GM12873 (cell line): ENCODE results near the gene MEGF9.

Source experiments
- CTCF ChIP-seq: IDR thresholded peaks from 2 replicates; pipeline ENCODE4 v1.5.1; 2012; ENCODE audit warnings: low read depth, mild to moderate bottlenecking, moderate library complexity, low read length, control low read depth; ENCODE audit not compliant: insufficient read depth; ENCODE audit errors: missing control alignments

The MEGF9 gene

GRCh38 chr9:120580051-120580896 is 134.0 kb downstream of the MEGF9 start, which contains the start of gene CDK5RAP2:
Gene CDK5RAP2, minus strand, starts transcription at chr9:120580167. Its CDS starts 189 bp downstream, at chr9:120579978.
- no peak for TF ChIP-seq CTCF

GRCh38 chr9:120579139-120580050 is 134.9 kb downstream of the MEGF9 start:
- no peak for TF ChIP-seq CTCF

GRCh38 chr9:120574473-120574872 is 139.8 kb downstream of the MEGF9 start:
- TF ChIP-seq CTCF = no peak

- no peak for TF ChIP-seq CTCF
These were observed 141.8 kb downstream of the MEGF9 start for GRCh38 chr9:120572472-120572871.

GRCh38 chr9:120571443-120572257 is 142.6 kb downstream of the MEGF9 start:
- no peak for TF ChIP-seq CTCF

DNA sequence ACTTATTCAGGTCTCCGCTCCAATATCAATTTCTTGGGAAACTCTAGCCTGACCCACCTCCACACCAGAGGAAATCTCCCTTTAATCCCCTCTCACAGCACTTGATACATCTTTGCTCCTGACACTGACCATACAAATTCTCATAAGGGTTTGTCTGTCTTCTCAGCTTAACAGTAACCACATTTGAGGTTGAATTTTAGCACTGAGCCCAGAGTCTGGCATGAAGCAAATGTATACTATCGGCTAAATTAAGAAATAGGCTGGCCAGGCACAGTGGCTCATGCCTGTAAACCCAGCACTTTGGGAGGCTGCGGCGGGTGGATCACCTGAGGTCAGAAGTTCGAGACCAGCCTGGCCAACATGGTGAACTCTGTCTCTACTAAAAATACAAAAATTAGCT is 144.0 kb downstream of the MEGF9 start:
- TF ChIP-seq CTCF = no peak

- TF ChIP-seq CTCF = no peak
These were observed 144.7 kb downstream of the MEGF9 start for GRCh38 chr9:120569556-120569955.
